Lower leg skin (tissue), 3 donors: ENCODE results near the gene FAM53B.

Source experiments
- POLR2A ChIP-seq, 2 donors: fragments of 450-650 bp; IDR thresholded peaks; one replicate each; pipeline ENCODE4 v1.6.1; 2016 to 2017; ENCODE audit warnings: antibody characterized with exemption in 2 of 2, mild to moderate bottlenecking in 1 of 2, moderate library complexity in 1 of 2
- TF ChIP-seq, protein P1 (sequence below), 3 donors: fragments of 450-650 bp; IDR thresholded peaks; one replicate each; pipeline ENCODE4 v1.5.1; 2016; ENCODE audit warnings: antibody characterized with exemption in 3 of 3, mild to moderate bottlenecking in 3 of 3, moderate library complexity in 2 of 3

- TF ChIP-seq POLR2A (IDR thresholded peaks at IDR 0.05) = no peak
- TF ChIP-seq, protein P1, sequence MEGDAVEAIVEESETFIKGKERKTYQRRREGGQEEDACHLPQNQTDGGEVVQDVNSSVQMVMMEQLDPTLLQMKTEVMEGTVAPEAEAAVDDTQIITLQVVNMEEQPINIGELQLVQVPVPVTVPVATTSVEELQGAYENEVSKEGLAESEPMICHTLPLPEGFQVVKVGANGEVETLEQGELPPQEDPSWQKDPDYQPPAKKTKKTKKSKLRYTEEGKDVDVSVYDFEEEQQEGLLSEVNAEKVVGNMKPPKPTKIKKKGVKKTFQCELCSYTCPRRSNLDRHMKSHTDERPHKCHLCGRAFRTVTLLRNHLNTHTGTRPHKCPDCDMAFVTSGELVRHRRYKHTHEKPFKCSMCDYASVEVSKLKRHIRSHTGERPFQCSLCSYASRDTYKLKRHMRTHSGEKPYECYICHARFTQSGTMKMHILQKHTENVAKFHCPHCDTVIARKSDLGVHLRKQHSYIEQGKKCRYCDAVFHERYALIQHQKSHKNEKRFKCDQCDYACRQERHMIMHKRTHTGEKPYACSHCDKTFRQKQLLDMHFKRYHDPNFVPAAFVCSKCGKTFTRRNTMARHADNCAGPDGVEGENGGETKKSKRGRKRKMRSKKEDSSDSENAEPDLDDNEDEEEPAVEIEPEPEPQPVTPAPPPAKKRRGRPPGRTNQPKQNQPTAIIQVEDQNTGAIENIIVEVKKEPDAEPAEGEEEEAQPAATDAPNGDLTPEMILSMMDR (IDR thresholded peaks at IDR 0.05) = no peak
These were observed 2.8 kb upstream of the FAM53B start for GRCh38 chr10:124746992-124747391.
